CD4-positive, alpha-beta memory T cell (primary cell): ENCODE data around the gene MARK3. TPM values are rescaled to one million over a fixed set of nuclear protein-coding genes. Genes with fewer than 3 reads are reported as not detected.
A peak's percentile ranks its signal among the peaks of the same experiment; 100 is the strongest.

Source experiments
- CTCF ChIA-PET: fragments of 350-600 bp; sonication (Branson Sonifier 250); formaldehyde crosslinking; loops from one replicate; lab custom pipeline; 2021; ENCODE audit warnings: inconsistent platforms; ENCODE audit not compliant: partially characterized antibody; lab: Charles Lee
- POLR2A ChIA-PET: fragments of 350-600 bp; sonication (Branson Sonifier 250); formaldehyde crosslinking; loops from one replicate; lab custom pipeline; 2021; ENCODE audit not compliant: partially characterized antibody; lab: Charles Lee
- DNase-seq, 5 donors: peaks; one replicate each; pipeline versions ENCODE4 v3.0.0 to v3.0.0-alpha.2; 2020 to 2022; ENCODE audit warnings: mixed read lengths in 1 of 5
- H3K27ac ChIP-seq: one replicate; pipeline ENCODE4 v1.7.0; 2013; ENCODE audit warnings: low read depth, low read length
- H3K27me3 ChIP-seq: 2 replicates; pipeline ENCODE4 v1.7.0; 2013; ENCODE audit warnings: mild to moderate bottlenecking, low read length, moderate library complexity; ENCODE audit not compliant: insufficient read depth
- H3K36me3 ChIP-seq: 2 replicates; pipeline ENCODE4 v1.7.0; 2013; ENCODE audit warnings: mild to moderate bottlenecking, low read length, moderate library complexity; ENCODE audit not compliant: insufficient read depth
- H3K4me1 ChIP-seq: 2 replicates; pipeline ENCODE4 v1.7.0; 2013; ENCODE audit warnings: mild to moderate bottlenecking, low read length, moderate library complexity; ENCODE audit not compliant: insufficient read depth
- H3K4me3 ChIP-seq, 2 donors: one replicate each; pipeline ENCODE4 v1.7.0; 2013; ENCODE audit warnings: low read length in 2 of 2, mild to moderate bottlenecking in 1 of 2
- H3K9me3 ChIP-seq, 2 donors: one replicate each; pipeline ENCODE4 v1.7.0; 2013; ENCODE audit warnings: low read length in 2 of 2, control low read depth in 1 of 2; ENCODE audit not compliant: control insufficient read depth in 1 of 2
- H3K27ac Mint-ChIP-seq, 7 donors: one replicate each; pipeline ENCODE4 v1.8.0; 2020 to 2021; ENCODE audit warnings: mixed read lengths in 7 of 7, mild to moderate bottlenecking in 6 of 7, inconsistent platforms in 3 of 7, moderate library complexity in 3 of 7
- H3K27me3 Mint-ChIP-seq, 2 donors: one replicate each; pipeline ENCODE4 v1.8.0; 2020 to 2021; ENCODE audit warnings: mixed read lengths in 2 of 2
- H3K36me3 Mint-ChIP-seq, 2 donors: one replicate each; pipeline ENCODE4 v1.8.0; 2020 to 2021; ENCODE audit warnings: mixed read lengths in 2 of 2, inconsistent platforms in 1 of 2, mild to moderate bottlenecking in 1 of 2
- H3K4me1 Mint-ChIP-seq, 4 donors: one replicate each; pipeline ENCODE4 v1.8.0; 2020 to 2021; ENCODE audit warnings: mixed read lengths in 4 of 4, mild to moderate bottlenecking in 1 of 4
- H3K4me3 Mint-ChIP-seq, 8 donors: one replicate each; pipeline ENCODE4 v1.8.0; 2020 to 2021; ENCODE audit warnings: mixed read lengths in 8 of 8, mild to moderate bottlenecking in 7 of 8, moderate library complexity in 6 of 8, inconsistent platforms in 3 of 8
- H3K9me3 Mint-ChIP-seq, 8 donors: one replicate each; pipeline ENCODE4 v1.8.0; 2020 to 2021; ENCODE audit warnings: mixed read lengths in 8 of 8, mild to moderate bottlenecking in 5 of 8, inconsistent platforms in 3 of 8, moderate library complexity in 1 of 8
- intact Hi-C: fragments of 100-400 bp; cut with micrococcal nuclease; formaldehyde crosslinking; loops from one replicate; pipeline ENCODE4 v1.15.1; 2023
- polyA plus RNA-seq, 2 donors: library from polyadenylated mRNA; unstranded; fragments of 300-500 nt; fragmentation: Illumina TruSeq; gene quantifications; one replicate each; pipeline ENCODE4 v1.2.3, GENCODE V29; 2021
- total RNA-seq, 2 experiments: library from RNA; stranded (reverse); gene quantifications; one replicate each; pipeline ENCODE4 v1.2.3, GENCODE V29; 2021

Gene MARK3
- total and polyA plus RNA-seq, 4 experiments from 2014 or later = 18.4 to 113 (median 76.2) TPM

GRCh38 chr14:103501921-103502669, 116.9 kb downstream of the MARK3 start:
- DNase-seq = no peak
- peaks cover 39 to 73% of the 10 kb centered on the region in 2 donors for H3K36me3 Mint-ChIP-seq
- intact Hi-C loops = no loop called here
- Histone ChIP-seq H3K4me1 (peaks cover 6% of the 10 kb centered on the region), H3K36me3 (peaks cover 44% of the 10 kb centered on the region), H3K4me3 (no peak overlapping the region), H3K27me3 (no peaks in the 10 kb centered on the region), H3K9me3 (no peaks in the 10 kb centered on the region), H3K27ac (no peak overlapping the region)
- H3K27ac Mint-ChIP-seq = no peak overlapping the region
- ChIA-PET POLR2A (no interaction called here), CTCF (interaction anchor here (0.7 to 1.6 kb wide), 3 partner anchors 23 to 49 kb away, joined by 3 to 6 read pairs (median 3); no protein-coding TSS in a partner anchor)
- H3K27me3 Mint-ChIP-seq = no peaks in the 10 kb centered on the region
- H3K4me1 Mint-ChIP-seq = peaks cover 9 to 10% (median 9%) of the 10 kb centered on the region in 4 donors
- peaks cover 0 to 1% (median 0%) of the 10 kb centered on the region in 8 donors for H3K9me3 Mint-ChIP-seq
- H3K4me3 Mint-ChIP-seq = peak overlapping the region in 1 of 8 donors; percentile 18

DNA sequence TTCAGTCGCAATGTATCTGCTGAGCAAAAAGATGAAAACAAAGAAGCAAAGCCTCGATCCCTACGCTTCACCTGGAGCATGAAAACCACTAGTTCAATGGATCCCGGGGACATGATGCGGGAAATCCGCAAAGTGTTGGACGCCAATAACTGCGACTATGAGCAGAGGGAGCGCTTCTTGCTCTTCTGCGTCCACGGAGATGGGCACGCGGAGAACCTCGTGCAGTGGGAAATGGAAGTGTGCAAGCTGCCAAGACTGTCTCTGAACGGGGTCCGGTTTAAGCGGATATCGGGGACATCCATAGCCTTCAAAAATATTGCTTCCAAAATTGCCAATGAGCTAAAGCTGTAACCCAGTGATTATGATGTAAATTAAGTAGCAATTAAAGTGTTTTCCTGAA, 117.7 kb downstream of the MARK3 start:
- Histone ChIP-seq H3K9me3 (no peaks in the 10 kb centered on the region), H3K36me3 (peaks cover 44% of the 10 kb centered on the region), H3K27ac (no peak overlapping the region), H3K4me3 (no peak overlapping the region), H3K27me3 (no peaks in the 10 kb centered on the region), H3K4me1 (peaks cover 6% of the 10 kb centered on the region)
- H3K4me3 Mint-ChIP-seq = no peak overlapping the region
- CTCF ChIA-PET = no interaction called here
- peaks cover 9 to 10% (median 9%) of the 10 kb centered on the region in 4 donors for H3K4me1 Mint-ChIP-seq
- H3K27ac Mint-ChIP-seq = no peak overlapping the region
- DNase-seq = no peak
- no peaks in the 10 kb centered on the region for H3K27me3 Mint-ChIP-seq
- intact Hi-C loops = no loop called here
- H3K36me3 Mint-ChIP-seq = peaks cover 36 to 73% of the 10 kb centered on the region in 2 donors
- H3K9me3 Mint-ChIP-seq = peaks cover 0 to 1% (median 0%) of the 10 kb centered on the region in 8 donors
- POLR2A ChIA-PET = no interaction called here

GRCh38 chr14:103503296-103503695, 118.1 kb downstream of the MARK3 start:
- H3K27me3 ChIP-seq = no peaks in the 10 kb centered on the region
- H3K4me3 ChIP-seq = no peak overlapping the region
- Mint-ChIP-seq H3K9me3 (peaks cover 0 to 1% (median 0%) of the 10 kb centered on the region in 8 donors), H3K36me3 (peaks cover 36 to 72% of the 10 kb centered on the region in 2 donors), H3K4me3 (no peak overlapping the region), H3K27me3 (no peaks in the 10 kb centered on the region), H3K4me1 (peaks cover 9 to 10% (median 9%) of the 10 kb centered on the region in 4 donors), H3K27ac (no peak overlapping the region)
- intact Hi-C loops = no loop called here
- peaks cover 6% of the 10 kb centered on the region for H3K4me1 ChIP-seq
- no peak overlapping the region for H3K27ac ChIP-seq
- H3K9me3 ChIP-seq = no peaks in the 10 kb centered on the region
- ChIA-PET CTCF (no interaction called here), POLR2A (no interaction called here)
- peaks cover 44% of the 10 kb centered on the region for H3K36me3 ChIP-seq
- no peak for DNase-seq

GRCh38 chr14:103504991-103505565, 119.9 kb downstream of the MARK3 start:
- Histone ChIP-seq H3K27me3 (no peaks in the 10 kb centered on the region), H3K4me3 (no peak overlapping the region), H3K9me3 (no peaks in the 10 kb centered on the region), H3K36me3 (peaks cover 44% of the 10 kb centered on the region), H3K4me1 (peaks cover under 1% of the 10 kb centered on the region), H3K27ac (no peak overlapping the region)
- Mint-ChIP-seq H3K27me3 (no peaks in the 10 kb centered on the region), H3K9me3 (peaks cover 0 to 1% (median 0%) of the 10 kb centered on the region in 8 donors), H3K36me3 (peaks cover 45 to 73% of the 10 kb centered on the region in 2 donors), H3K4me1 (peaks cover 3 to 4% (median 3%) of the 10 kb centered on the region in 4 donors), H3K27ac (peak overlapping the region in 6 of 7 donors; percentile 16 to 89 (median 69)), H3K4me3 (peak overlapping the region in 1 of 8 donors; percentile 46)
- ChIA-PET CTCF (interaction anchor here (0.6 to 1.2 kb wide), 2 partner anchors 16 to 810 kb away, joined by 3 to 5 read pairs; no protein-coding TSS in a partner anchor), POLR2A (no interaction called here)
- intact Hi-C loops = no loop called here
- DNase-seq = no peak

GRCh38 chr14:103507751-103508150, 122.5 kb downstream of the MARK3 start:
- peak overlapping the region in 1 of 7 donors; percentile 57 for H3K27ac Mint-ChIP-seq
- Histone ChIP-seq H3K9me3 (no peaks in the 10 kb centered on the region), H3K4me3 (no peak overlapping the region), H3K27ac (no peak overlapping the region), H3K27me3 (no peaks in the 10 kb centered on the region), H3K36me3 (peaks cover 26% of the 10 kb centered on the region), H3K4me1 (no peaks in the 10 kb centered on the region)
- no peak for DNase-seq
- no peak overlapping the region for H3K4me3 Mint-ChIP-seq
- H3K4me1 Mint-ChIP-seq = no peaks in the 10 kb centered on the region
- peaks cover 29 to 60% of the 10 kb centered on the region in 2 donors for H3K36me3 Mint-ChIP-seq
- ChIA-PET CTCF (interaction anchor here (1.7 kb wide), 1 partner anchor 39 kb away, joined by 4 read pairs; no protein-coding TSS in a partner anchor), POLR2A (interaction anchor here (0.6 kb wide), 1 partner anchor 381 kb away, joined by 6 read pairs; no protein-coding TSS in a partner anchor)
- intact Hi-C loops = no loop called here
- H3K9me3 Mint-ChIP-seq = peaks cover 0 to 6% (median 0%) of the 10 kb centered on the region in 8 donors
- no peaks in the 10 kb centered on the region for H3K27me3 Mint-ChIP-seq

GRCh38 chr14:103508521-103509329, 123.5 kb downstream of the MARK3 start:
- DNase-seq = no peak
- no peaks in the 10 kb centered on the region for H3K27me3 Mint-ChIP-seq
- H3K4me3 ChIP-seq = no peak overlapping the region
- peaks cover 0 to 6% (median 0%) of the 10 kb centered on the region in 8 donors for H3K9me3 Mint-ChIP-seq
- H3K4me3 Mint-ChIP-seq = no peak overlapping the region
- H3K4me1 ChIP-seq = no peaks in the 10 kb centered on the region
- POLR2A ChIA-PET = interaction anchor here (0.7 kb wide), 1 partner anchor 196 kb away, joined by 3 read pairs; no protein-coding TSS in a partner anchor
- H3K4me1 Mint-ChIP-seq = no peaks in the 10 kb centered on the region
- H3K36me3 Mint-ChIP-seq = peaks cover 22 to 50% of the 10 kb centered on the region in 2 donors
- H3K27ac Mint-ChIP-seq = no peak overlapping the region
- H3K9me3 ChIP-seq = no peaks in the 10 kb centered on the region
- intact Hi-C loops = no loop called here
- CTCF ChIA-PET = interaction anchor here (1.3 to 2.1 kb wide), 3 partner anchors 10 to 38 kb away, joined by 3 to 9 read pairs (median 4); no protein-coding TSS in a partner anchor
- no peak overlapping the region for H3K27ac ChIP-seq
- H3K27me3 ChIP-seq = no peaks in the 10 kb centered on the region
- H3K36me3 ChIP-seq = peaks cover 16% of the 10 kb centered on the region
